GM12872 (cell line): Measurements from ENCODE around the gene KLHL22.
A peak's percentile ranks its signal among the peaks of the same experiment; 100 is the strongest.

ENCODE experiments used
- TF ChIP-seq, protein P1 (sequence below): IDR thresholded peaks from 3 replicates; pipeline ENCODE4 v1.5.1; 2011; ENCODE audit warnings: low read depth, mild to moderate bottlenecking, low read length, moderate library complexity; ENCODE audit not compliant: insufficient read depth

Gene KLHL22

DNA sequence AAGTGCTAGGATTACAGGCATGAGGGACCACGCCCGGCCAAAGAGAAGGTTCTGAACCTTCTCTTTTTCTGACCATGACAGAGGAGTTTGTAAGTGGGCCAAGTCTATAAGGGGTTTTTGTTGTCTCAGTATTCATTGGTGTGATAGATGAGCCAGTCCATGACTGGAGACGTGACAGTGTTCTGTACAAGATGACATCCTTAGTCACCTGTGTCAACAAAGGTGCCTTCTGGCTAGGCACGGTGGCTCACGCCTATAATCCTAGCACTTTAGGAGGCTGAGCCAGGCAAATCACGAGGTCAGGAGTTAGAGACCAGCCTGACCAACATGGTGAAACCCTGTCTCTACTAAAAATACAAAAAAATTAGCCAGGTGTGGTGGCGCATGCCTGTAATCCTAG is 4.2 kb upstream of the KLHL22 start:
- TF ChIP-seq, protein P1, sequence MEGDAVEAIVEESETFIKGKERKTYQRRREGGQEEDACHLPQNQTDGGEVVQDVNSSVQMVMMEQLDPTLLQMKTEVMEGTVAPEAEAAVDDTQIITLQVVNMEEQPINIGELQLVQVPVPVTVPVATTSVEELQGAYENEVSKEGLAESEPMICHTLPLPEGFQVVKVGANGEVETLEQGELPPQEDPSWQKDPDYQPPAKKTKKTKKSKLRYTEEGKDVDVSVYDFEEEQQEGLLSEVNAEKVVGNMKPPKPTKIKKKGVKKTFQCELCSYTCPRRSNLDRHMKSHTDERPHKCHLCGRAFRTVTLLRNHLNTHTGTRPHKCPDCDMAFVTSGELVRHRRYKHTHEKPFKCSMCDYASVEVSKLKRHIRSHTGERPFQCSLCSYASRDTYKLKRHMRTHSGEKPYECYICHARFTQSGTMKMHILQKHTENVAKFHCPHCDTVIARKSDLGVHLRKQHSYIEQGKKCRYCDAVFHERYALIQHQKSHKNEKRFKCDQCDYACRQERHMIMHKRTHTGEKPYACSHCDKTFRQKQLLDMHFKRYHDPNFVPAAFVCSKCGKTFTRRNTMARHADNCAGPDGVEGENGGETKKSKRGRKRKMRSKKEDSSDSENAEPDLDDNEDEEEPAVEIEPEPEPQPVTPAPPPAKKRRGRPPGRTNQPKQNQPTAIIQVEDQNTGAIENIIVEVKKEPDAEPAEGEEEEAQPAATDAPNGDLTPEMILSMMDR = no peak

DNA sequence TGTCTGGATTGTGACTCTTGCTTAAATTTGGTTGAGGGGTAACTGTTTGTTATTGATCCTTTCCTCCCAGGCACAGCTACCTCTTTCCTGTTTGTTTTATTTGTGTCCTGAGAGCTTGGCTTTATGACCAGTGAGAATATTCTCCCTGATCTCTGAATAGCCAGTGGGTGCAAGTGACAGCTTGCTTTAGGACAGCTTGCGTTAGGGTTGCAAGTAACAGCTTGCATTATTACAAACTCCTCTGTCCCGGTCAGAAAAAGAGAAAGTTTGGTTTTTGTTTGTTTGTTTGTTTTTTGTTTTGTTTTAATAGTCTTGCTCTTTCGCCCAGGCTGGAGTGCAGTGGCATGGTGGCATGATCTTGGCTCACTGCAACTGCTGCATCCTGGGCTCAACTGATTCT is 3.3 kb upstream of the KLHL22 start:
- TF ChIP-seq, protein P1 = no peak

DNA sequence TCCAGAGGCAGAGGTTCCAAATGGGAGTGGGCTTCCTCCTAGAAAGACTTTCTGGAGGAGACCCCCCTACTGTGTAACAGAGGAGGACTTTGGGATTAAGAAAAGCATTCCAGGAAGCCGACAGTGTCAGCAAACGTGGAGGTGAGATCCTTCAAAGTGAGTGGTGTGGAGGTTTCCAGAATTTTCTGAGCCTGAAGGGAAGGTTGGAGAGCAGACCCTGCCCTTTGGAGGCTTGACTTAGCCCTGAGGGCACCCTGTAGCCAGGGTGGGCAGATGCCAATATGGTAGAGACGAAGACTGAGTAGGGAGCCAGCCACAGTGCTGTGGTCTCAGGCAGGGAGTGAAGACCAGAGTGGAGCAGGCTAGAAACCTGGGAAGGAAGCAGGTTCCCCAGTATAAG is 1.8 kb upstream of the KLHL22 start:
- TF ChIP-seq, protein P1 = no peak

DNA sequence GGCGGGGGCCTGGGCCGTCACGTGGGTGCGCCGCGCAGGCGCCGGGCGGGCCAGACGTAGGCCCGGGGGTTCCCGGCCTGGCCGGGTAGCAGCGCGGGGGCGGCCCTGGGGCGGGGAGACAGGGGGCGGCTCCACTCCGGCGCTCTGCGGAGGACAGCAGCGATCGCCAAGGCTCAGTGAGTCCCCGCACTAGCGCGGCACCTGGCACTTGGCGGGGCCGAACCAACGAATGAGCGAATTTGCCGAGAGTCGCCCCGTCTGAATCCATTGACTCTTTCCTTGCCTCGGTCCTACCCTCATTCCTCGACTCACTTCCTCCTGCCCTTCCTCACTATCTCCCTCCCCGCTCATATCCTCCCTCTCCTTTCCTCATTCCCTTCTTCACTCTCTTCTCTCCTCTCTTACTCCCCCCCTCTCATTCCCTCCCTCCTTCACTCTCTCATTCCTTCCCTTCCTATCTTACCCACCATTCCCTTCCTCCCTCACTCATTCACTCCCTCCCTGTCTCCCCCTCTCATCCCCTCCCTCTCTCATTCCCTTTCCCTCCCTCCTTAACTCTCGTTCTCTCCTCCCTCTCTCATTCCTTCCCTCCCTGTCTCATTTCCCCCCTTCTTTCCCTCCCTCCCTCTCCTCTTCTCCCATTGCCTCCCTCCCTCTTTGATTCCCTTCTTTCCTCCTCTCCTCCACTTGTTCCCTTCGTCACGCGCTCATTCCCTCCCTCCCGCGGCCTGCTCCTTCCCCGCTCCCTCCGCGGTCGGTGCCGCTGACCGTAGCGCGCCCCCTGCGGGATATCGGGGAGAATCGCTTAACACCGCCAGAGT is 476 bp upstream of the KLHL22 start:
- TF ChIP-seq, protein P1 = peak; percentile 88

DNA sequence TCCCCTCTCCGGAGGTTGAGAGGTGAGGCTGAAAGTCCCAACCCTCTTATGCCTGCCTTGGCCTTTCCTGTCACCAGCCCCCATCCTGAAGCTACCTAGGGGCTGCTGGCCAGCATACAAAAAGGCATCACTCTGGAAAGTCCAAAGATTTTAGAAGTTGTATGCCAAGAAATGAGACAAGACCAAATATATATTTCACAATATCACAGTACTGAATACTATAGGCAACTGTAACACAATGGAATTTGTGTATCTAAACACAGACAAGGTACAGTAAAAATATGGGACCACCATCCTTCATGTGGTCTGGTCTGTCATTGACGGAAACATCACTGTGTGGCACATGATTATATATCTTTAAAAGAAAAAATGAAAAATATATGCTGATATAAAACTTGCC is 4.2 kb downstream of the KLHL22 start:
- TF ChIP-seq, protein P1 = no peak

DNA sequence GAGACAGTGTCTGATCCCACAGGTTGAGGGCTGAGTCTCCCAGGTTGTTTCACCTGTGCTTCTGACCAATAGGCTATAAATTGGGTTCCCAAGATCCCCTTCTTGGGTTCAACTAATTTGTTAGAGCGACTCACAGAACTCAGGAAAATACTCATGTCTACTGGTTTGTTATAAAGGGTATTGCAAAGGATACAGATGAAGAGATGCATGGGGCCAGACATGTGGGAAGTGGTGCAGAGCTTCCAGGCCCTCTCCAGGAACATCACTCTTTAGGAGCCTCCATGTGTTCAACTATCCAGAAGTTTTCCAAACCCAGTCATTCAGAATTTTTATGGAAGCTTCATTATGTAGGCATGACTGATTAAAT is 4.7 kb downstream of the KLHL22 start:
- TF ChIP-seq, protein P1 = no peak

DNA sequence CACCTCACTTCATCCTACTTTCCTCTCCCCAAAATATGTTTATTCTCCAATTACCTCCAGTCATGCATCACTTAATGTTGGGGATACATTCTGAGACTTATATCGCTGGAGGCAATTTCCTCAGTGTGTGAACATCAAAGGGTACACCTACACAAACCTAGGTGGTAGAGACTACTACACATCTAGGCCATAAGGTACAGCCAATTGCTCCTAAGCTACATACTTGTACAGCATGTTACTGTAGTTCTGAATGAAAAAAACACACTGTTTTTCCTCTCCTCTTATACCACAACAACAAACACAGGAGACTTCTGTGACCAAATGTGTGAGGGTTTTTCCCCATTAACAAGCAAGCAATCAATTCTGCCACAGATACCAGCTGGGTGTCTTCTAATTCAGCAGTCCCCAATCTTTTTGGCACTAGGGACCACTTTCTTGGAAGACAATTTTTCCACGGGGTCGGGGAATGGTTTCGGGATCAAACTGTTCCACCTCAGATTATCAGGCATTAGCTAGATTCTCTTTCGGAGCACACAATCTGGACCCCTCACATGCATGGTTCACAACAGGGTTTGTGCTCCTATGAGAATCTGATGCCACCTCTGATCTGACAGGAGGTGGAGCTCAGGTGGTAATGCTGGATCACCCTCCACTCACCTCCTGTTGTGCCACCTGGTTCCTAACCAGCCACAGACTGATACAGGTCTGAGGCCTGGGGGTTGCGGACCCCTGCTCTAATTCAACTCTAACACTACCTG is 5.2 kb downstream of the KLHL22 start:
- TF ChIP-seq, protein P1 = no peak
